ENCODE measurements around the gene ARHGEF7. TPM values are rescaled to one million over a fixed set of nuclear protein-coding genes. Genes with fewer than 3 reads are reported as not detected.

ARHGEF7 gene
- total RNA-seq, 1 donor from 2014 or later = 31.6 TPM

DNA sequence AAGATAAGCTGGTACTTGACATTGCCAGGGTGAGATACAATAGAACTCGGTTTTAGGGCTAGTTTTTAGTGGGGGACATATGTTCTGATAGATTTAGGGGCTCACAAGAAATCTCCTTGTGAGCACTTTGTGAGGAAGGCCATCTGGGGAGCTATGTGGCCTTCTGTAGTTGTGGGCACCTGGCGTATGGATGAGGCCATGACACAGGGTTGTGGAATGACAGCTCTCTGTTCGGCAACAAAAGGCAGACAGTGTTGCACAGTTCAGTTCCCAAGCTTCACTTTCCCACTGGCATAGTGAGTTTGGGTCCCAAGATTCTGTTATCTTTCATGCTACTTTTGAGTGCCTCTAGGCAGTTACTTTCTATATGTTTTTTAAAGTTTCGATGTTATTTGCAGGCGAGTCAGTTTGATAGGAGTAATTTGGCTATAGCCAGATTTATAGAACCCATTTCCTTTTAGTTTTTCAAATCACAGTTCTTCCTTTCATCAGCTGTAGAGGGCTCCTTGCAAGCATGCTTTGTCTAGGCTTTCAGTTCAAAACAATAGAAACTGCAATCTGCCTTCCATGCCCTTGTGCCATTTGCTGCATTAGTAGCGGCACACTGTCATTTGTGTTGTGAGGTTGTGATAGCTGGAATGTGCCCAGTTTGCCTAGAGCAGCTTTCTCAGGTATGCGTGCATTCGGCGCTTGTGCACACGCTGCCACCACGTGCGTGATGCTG, 134.7 kb downstream of the ARHGEF7 start:
- H3K27me3 ChIP-seq (ENCODE audit: control insufficient read depth, insufficient read depth, low read length) = no peaks in the 10 kb centered on the region
- no peak overlapping the region for H3K4me3 ChIP-seq (ENCODE audit: low read depth, low read length)
- no peak for FAIRE-seq
- TF ChIP-seq, protein P1, sequence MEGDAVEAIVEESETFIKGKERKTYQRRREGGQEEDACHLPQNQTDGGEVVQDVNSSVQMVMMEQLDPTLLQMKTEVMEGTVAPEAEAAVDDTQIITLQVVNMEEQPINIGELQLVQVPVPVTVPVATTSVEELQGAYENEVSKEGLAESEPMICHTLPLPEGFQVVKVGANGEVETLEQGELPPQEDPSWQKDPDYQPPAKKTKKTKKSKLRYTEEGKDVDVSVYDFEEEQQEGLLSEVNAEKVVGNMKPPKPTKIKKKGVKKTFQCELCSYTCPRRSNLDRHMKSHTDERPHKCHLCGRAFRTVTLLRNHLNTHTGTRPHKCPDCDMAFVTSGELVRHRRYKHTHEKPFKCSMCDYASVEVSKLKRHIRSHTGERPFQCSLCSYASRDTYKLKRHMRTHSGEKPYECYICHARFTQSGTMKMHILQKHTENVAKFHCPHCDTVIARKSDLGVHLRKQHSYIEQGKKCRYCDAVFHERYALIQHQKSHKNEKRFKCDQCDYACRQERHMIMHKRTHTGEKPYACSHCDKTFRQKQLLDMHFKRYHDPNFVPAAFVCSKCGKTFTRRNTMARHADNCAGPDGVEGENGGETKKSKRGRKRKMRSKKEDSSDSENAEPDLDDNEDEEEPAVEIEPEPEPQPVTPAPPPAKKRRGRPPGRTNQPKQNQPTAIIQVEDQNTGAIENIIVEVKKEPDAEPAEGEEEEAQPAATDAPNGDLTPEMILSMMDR (IDR thresholded peaks at IDR 0.05; ENCODE audit: insufficient read depth, low read length, severe bottlenecking) = no peak
- no peak for DNase-seq (ENCODE audit: low read depth)
- peaks cover 4% of the 10 kb centered on the region for H3K36me3 ChIP-seq (ENCODE audit: control insufficient read depth, insufficient read depth, low read length)

DNA sequence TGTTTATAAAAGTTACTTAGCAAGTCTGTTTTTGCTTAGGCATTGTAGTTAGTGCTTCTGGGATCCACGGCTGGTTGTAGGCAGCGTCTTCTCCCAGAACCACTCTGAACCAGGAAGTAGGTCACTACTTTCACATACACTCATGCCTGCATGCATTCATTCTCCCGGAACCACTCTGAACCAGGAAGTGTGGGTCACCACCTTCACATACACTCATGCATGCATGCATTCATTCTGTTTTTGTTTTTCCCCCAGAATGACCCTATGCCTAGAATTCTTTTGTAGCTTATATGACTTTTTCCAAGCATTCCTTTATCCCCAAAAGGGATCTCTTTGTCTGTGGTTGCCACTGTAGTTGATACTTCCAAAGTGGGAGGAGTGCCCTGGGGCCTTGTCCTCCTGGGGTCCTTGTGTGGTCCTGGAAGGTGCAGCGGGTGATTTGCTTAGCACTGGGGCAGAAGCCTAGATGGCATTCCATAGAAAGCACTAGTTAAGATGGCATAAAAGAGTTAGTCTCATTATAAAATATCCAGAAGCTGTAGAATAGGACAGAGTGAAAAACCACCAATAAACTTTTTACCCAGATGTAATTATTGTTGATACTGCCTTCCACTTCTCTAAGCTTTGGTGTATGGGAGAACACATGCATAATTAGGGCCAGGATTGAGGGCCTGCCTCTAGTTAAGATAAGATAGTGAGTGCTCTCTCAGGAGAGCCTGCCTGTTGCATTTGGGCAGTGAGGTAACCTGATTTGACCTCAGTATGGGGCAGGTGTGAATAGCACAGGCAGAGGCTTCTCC, 136.7 kb downstream of the ARHGEF7 start:
- H3K4me3 ChIP-seq (ENCODE audit: low read depth, low read length) = no peak overlapping the region
- TF ChIP-seq, protein P1 (IDR thresholded peaks at IDR 0.05; ENCODE audit: insufficient read depth, low read length, severe bottlenecking) = no peak
- H3K36me3 ChIP-seq (ENCODE audit: control insufficient read depth, insufficient read depth, low read length) = peaks cover 4% of the 10 kb centered on the region
- FAIRE-seq (no peak), DNase-seq (ENCODE audit: low read depth) (no peak)
- no peaks in the 10 kb centered on the region for H3K27me3 ChIP-seq (ENCODE audit: control insufficient read depth, insufficient read depth, low read length)

DNA sequence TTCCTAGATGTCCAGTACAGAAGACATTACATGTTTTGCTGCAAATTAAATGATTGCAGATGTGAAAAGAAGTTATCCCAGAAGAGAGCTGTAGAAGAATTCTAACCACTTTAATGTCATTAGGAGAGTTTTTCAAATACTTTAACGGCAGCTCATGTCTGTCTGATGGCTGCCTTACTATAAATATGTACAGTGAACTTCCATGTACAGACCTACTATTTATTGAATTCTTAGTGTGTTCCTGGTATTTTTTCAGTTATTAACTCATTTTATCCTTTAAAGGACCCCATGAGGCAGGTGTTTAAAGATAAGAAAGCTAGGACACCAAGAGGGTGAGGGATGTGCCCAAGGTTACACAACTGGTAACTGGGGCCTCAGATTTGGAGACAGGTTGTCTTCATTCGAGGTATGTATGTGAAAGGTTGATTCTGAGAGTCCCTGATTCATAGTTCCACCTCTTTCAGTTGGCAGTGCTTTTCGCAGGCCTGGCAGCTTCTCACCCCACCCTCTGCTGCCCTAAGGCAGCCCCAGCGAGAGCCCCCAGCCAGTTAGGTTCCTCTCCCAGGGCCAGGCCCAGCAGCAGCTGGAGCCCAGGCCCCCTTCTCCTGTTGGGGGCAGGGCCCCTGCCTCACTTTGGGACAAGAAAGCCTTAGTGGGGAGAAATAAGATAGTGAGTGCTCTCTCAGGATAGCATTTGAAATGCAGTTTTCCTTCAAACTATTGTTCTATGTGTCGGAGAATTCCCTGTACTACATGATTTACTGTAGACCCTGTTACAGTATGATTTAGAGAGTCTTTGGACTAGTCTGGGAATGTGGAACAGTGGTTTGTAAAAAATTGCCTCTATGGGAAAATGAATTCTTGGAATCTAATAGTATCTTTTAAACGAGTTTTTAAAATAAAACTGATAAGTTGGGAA, 137.6 kb downstream of the ARHGEF7 start:
- DNase-seq (ENCODE audit: low read depth) = no peak
- TF ChIP-seq, protein P1 (IDR thresholded peaks at IDR 0.05; ENCODE audit: insufficient read depth, low read length, severe bottlenecking) = no peak
- H3K27me3 ChIP-seq (ENCODE audit: control insufficient read depth, insufficient read depth, low read length) = no peaks in the 10 kb centered on the region
- H3K36me3 ChIP-seq (ENCODE audit: control insufficient read depth, insufficient read depth, low read length) = peaks cover 6% of the 10 kb centered on the region
- no peak for FAIRE-seq
- H3K4me3 ChIP-seq (ENCODE audit: low read depth, low read length) = no peak overlapping the region

DNA sequence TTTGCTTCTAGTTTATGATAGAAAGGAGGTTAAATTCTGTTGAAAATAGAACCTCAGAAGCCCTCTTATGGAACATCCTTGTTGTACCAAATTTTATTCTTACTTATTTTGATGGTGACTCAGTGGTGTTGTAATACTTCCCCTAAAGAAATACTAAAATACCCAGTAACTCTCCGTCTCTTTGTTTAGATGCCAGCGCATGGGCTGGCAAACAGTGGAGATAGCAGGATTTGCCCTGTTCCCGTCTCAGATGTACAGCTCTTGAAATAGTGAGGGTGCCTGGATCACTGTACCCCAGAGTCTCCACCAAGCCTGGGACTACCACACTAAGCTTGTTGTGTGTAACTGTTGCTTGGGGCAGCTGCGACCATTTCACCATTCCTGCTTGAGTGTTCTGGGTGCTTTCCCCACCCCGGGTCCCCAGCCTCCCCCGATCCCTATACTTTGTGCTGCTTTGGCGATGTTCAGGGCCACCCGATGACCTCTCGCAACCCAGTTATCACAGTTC, 138.3 kb downstream of the ARHGEF7 start:
- FAIRE-seq (no peak), DNase-seq (ENCODE audit: low read depth) (no peak)
- Histone ChIP-seq H3K36me3 (ENCODE audit: control insufficient read depth, insufficient read depth, low read length) (peaks cover 8% of the 10 kb centered on the region), H3K27me3 (ENCODE audit: control insufficient read depth, insufficient read depth, low read length) (no peaks in the 10 kb centered on the region), H3K4me3 (ENCODE audit: low read depth, low read length) (no peak overlapping the region)
- TF ChIP-seq, protein P1 (IDR thresholded peaks at IDR 0.05; ENCODE audit: insufficient read depth, low read length, severe bottlenecking) = no peak

DNA sequence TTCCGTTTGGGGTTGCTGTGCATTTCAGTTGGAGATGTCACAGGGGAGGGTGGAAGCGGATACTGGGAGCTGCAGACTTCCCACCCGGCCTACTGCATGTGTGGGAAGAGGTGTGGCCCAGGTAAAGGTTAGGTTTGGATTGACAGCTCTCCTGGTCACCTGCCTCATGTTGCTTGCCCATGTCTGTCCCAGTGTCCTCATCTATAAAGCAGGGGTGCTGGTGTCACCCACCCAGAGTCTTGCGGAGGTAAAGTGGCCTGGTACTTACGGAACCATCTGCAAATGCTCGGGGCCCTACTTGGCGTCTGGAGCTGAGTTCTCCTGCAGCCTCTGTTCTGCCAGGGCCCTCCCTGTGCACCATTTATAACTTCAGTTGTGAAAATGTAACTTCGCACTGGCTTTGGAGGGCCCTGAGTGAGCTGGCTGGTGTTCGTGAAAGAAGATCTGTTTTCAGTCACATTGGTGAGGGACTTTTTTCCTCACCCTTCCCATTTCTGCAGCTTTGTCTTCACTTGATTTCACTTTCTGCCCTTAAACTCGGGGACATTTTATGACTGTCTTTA, 140.2 kb downstream of the ARHGEF7 start:
- Histone ChIP-seq H3K4me3 (ENCODE audit: low read depth, low read length) (no peak overlapping the region), H3K36me3 (ENCODE audit: control insufficient read depth, insufficient read depth, low read length) (peaks cover 8% of the 10 kb centered on the region), H3K27me3 (ENCODE audit: control insufficient read depth, insufficient read depth, low read length) (no peaks in the 10 kb centered on the region)
- TF ChIP-seq, protein P1 (IDR thresholded peaks at IDR 0.05; ENCODE audit: insufficient read depth, low read length, severe bottlenecking) = no peak
- DNase-seq (ENCODE audit: low read depth) = no peak
- no peak for FAIRE-seq

All from bronchial epithelial cell (primary cell).